Adipose tissue (tissue), 3 donors: ENCODE measurements around the gene RASAL1. TPM values are rescaled to one million over a fixed set of nuclear protein-coding genes. Genes with fewer than 3 reads are reported as not detected.

Experiments used
- H3K27ac ChIP-seq: one replicate; pipeline ENCODE4 v1.5.1; 2013; ENCODE audit warnings: low read depth, low read length
- WGBS, 3 donors: extraction: QIAGEN DNeasy Blood & Tissue Kit; methylation state at CpG; one replicate each; pipeline ENCODE4 v1.1.7; 2013; 5-methylcytosine and 5-hydroxymethylcytosine counted together
- polyA plus RNA-seq, 3 donors: library from polyadenylated mRNA; stranded (reverse); fragments of 200-250 nt; gene quantifications; one replicate each; pipeline ENCODE4 v1.2.3, GENCODE V29; 2013
- donor health status: healthy with polysubstance abuse.
- donor health status: Bipolar disorder and iron deficiency.
- donor health status: healthy.

RASAL1 gene
- 1 to 10 TPM in 1 of 3 donors, under 1 TPM in 1, not detected in 1; 0.74 to 1.9 TPM for polyA plus RNA-seq

- WGBS, 3 donors = 3 to 6% (median 5%) methylated on average over 59 to 68 of the region's 68 CpGs
- no peak within 1 kb of the TSS for H3K27ac ChIP-seq
Observed at GRCh38 chr12:113135178-113136127, at the start of gene RASAL1. RASAL1 (minus strand) TSS chr12:113135761; CDS start chr12:113135462, 299 bp downstream.

DNA sequence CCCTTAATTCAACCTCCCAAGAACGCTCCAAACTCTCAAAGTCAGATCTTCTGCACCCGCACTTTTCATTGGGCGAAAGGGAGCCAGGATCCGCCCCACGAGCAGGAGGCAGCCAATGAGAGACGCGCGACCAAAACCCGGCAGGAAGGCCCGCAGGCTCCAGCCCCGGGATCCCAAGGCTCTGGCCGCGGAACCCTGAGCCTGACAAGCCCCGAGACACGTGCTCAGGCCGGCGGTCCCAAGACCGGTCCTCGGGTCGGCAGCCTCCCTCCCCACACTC, 49.3 kb upstream of the RASAL1 start:
- 0% methylated on average over 20 of the region's 20 CpGs for WGBS, 3 donors
- H3K27ac ChIP-seq = peak overlapping the region; percentile 83

DNA sequence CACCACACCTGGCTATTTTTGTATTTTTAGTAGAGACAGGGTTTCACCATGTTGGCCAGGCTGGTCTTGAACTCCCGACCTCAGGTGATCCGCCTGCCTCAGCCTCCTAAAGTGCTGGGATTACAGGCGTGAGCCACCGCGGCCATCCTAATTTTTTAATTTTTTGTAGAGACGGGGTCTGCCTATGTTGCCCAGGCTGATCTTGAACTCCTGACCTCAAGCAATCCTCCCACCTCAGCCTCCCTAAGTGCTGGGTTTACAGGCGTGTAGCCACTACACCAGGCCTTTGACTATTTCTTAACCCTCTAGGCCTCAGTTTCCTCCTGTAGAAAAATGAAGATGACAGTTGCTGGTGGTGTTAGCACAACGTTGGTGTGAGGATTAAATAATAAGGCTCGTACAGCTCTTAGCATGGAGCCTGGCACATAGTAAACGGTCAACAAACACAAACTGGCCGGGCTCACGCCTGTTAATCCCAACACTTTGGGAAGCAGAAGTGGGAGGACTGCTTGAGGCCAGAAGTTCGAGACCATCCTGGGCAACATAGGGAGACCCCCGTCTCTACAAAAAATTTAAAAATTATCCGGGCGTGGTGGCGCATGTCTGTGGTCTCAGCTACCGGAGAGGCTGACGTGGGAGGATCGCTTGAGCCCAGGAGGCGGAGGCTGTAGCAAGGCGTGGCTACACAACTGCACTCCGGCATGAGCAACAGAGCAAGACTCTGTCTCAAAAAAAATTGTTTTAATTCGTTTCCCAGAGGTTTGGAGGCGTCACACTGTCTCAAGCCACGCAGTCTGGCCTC, 48.7 kb upstream of the RASAL1 start:
- 26 to 29% (median 26%) methylated on average over 26 of the region's 26 CpGs for WGBS, 3 donors
- H3K27ac ChIP-seq = no peak overlapping the region

- no peak overlapping the region for H3K27ac ChIP-seq
- WGBS, 3 donors = 89 to 97% (median 96%) methylated on average over 11 of the region's 11 CpGs
Observed at GRCh38 chr12:113183030-113183589, 47.5 kb upstream of the RASAL1 start.

DNA sequence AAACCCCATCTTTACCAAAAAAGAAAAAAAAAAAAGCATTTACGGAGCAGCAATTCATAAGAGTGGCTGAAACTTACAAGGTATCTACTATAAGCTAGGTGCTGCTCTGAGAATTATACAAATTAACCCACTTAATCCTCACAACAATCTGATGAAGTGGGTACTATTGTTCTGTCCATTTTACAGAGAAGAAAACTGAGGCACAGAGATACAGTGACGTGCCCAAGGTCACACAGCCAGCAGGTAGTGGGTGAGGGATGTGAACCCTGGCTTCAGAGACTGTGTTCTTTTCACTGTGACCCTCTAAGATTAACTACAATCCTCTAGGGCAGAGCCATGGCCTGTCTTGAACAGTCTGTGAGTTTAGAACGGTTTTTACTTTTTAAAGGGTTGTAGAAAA, 46.4 kb upstream of the RASAL1 start:
- WGBS, 3 donors = 80 to 92% (median 91%) methylated on average over 3 of the region's 3 CpGs
- no peak overlapping the region for H3K27ac ChIP-seq

DNA sequence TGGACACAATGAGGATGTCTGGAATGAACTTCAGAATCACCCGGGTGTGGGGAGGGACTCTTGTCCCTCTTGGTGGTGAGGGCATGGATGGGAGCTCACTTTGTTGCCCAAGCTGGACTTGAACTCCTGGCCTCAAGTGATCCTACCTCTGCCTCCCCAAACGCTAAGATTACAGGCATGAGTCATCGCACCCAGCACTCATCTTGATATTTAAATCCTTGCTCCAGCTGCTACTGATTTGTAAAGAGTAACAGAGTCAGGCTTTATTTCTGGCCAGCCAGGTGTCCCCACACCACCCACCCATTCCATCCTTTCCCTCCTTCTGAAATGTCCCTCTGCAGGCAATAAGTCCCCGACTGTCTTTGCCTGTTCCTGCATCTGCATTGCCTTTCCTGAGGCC, 44.8 kb upstream of the RASAL1 start:
- WGBS, 3 donors = 70 to 81% (median 79%) methylated on average over 4 of the region's 4 CpGs
- no peak overlapping the region for H3K27ac ChIP-seq

GRCh38 chr12:113179023-113179422, 43.5 kb upstream of the RASAL1 start:
- 85 to 98% (median 96%) methylated on average over 12 to 14 of the region's 14 CpGs for WGBS, 3 donors
- H3K27ac ChIP-seq = no peak overlapping the region

- H3K27ac ChIP-seq = no peak overlapping the region
- WGBS, 3 donors = 55 to 60% (median 57%) methylated on average over 30 to 32 of the region's 32 CpGs
Observed at GRCh38 chr12:113174461-113175384, 39.2 kb upstream of the RASAL1 start.

GRCh38 chr12:113173081-113173698, 37.6 kb upstream of the RASAL1 start:
- 82 to 95% (median 94%) methylated on average over 7 of the region's 7 CpGs for WGBS, 3 donors
- H3K27ac ChIP-seq = no peak overlapping the region

- no peak overlapping the region for H3K27ac ChIP-seq
- WGBS, 3 donors = 93 to 95% (median 95%) methylated on average over 20 of the region's 20 CpGs
Observed at GRCh38 chr12:113172185-113172584, 36.6 kb upstream of the RASAL1 start.

- 97% methylated on average over 9 of the region's 9 CpGs for WGBS, 3 donors
Observed at GRCh38 chr12:113171543-113171942, 36.0 kb upstream of the RASAL1 start.

DNA sequence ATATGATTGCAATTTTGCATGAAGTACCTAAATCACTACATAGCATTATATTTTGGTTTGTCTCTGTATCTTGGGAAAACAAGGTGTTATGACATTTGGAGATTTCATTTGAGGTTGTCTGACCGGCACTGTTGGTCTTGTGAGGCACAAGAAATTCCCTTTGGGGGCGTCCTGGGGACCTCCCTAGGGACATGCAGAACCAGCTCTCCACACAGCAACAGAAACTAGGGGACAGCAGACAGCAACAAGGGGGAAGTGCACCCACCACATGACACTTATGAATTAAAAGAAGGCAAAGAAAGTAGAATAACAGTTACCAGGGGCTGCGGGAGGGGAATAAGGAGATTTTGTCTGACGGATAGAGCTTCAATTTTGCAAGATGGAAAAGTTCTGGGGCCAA, 35.4 kb upstream of the RASAL1 start:
- WGBS, 3 donors = 89 to 94% (median 91%) methylated on average over 4 of the region's 4 CpGs
- H3K27ac ChIP-seq = no peak overlapping the region

More at GRCh38 chr12:113171543-113171942, 36.0 kb upstream of the RASAL1 start:
- H3K27ac ChIP-seq = no peak overlapping the region

DNA sequence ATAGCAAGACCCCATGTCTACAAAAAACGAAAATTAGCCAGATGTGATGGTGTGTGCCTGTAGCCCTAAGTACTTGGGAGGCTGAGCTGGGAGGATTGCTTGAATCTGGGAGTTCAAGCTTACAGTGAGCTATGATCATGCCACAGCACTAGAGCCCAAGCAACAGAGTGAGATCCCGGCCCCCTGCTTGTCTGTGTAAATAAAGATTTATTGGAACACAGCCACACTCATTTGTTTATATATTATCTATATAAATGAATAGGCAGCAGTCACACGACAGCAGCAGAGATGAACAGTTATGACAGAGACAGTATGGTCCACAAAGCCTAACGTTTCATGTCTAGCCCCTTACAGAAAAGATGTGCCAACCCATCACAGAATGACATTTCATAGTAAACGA, 34.9 kb upstream of the RASAL1 start:
- no peak overlapping the region for H3K27ac ChIP-seq

DNA sequence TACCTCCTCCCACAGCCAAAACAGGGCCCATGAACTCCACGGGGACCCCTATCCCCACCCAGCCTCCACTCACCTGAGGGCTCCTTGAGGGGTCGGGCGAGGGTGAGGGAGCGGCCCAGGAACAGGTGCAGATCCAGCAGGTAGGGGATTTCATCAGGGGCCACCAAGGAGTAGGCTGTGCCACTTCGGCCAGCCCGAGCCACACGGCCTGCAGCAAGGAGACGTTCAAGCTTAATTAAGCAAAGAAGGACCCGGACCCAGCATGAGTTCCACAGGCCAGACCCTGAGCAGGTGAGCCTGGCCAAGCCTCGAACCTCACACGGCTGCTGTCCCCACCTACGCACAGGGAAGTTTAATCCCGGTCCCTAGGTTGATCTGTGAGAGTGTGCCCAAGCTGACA, 34.1 kb upstream of the RASAL1 start:
- 94 to 97% (median 95%) methylated on average over 13 of the region's 13 CpGs for WGBS, 3 donors
- H3K27ac ChIP-seq = no peak overlapping the region

More for the DNA sequence above, 34.9 kb upstream of the RASAL1 start:
- WGBS, 3 donors = 92 to 95% (median 92%) methylated on average over 5 of the region's 5 CpGs

DNA sequence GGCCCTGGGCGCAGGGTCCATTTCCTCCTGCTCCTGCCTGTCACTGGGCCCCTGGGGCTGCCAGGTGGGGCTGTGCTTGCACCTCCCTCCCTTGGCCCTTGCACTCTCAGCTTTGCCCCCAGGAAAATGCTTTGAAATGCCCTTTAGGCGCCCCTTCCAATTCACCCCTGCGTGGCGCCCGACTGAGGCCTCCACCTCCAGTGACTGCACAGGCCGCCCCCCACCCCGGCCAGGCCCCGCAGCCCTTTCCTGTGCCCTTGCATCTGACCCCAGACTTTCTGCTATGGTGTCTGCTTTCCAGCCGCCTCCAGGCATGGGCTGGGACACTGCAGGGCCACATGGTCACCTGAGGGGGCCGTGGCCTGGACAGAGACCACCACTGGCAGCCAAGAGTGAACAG, 32.3 kb upstream of the RASAL1 start:
- no peak overlapping the region for H3K27ac ChIP-seq
- 92 to 95% (median 94%) methylated on average over 10 of the region's 10 CpGs for WGBS, 3 donors

- H3K27ac ChIP-seq = no peak overlapping the region
- WGBS, 3 donors = 93 to 96% (median 94%) methylated on average over 32 of the region's 32 CpGs
Observed at GRCh38 chr12:113165521-113166450, 30.2 kb upstream of the RASAL1 start.

DNA sequence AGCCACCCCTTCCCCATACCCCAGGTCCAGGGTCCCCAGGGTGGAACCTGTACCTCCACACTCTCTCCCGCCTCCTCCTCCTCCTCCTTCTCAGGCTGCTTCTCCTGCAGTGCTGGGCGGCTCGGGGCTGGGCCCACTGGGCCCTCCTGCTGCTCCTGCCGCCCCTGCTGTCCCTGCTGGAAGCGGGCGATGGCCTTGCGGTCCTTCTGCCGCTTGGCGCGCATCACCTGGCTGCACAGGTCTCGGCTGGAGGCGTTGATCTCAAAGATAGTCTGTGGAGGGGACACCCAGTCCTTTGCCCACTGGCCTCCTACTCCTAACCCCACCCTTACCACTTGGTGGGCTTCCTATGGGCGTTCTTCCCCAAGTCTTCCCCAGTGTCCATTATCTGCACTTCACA, 28.5 kb upstream of the RASAL1 start:
- 91 to 98% (median 97%) methylated on average over 13 of the region's 13 CpGs for WGBS, 3 donors
- no peak overlapping the region for H3K27ac ChIP-seq
